ENCODE measurements around the gene STK32B. TPM values are rescaled to one million over a fixed set of nuclear protein-coding genes. Genes with fewer than 3 reads are reported as not detected.

Gene STK32B
- polyA plus RNA-seq, 2 of the 4 experiments (the other 2 are of a cell fraction) = 7.6 to 12.1 TPM

- ChIA-PET CTCF (no interaction called here), POLR2A (no interaction called here)
- H3K27ac ChIP-seq = no peak overlapping the region
- H3K9me3 ChIP-seq = no peaks in the 10 kb centered on the region
- H3K4me2 ChIP-seq = no peak overlapping the region
- H3K4me1 ChIP-seq = no peaks in the 10 kb centered on the region
- no peak overlapping the region for H3K4me3 ChIP-seq
- DNase-seq (ENCODE audit: low read depth in 1 of 2, low spot score in 1 of 2) (no peak), FAIRE-seq (no peak), ATAC-seq (no peak)
- 83% methylated on average over 6 of the region's 14 CpGs for WGBS (ENCODE audit: missing lambda C conversion rate)
- TF ChIP-seq ZNF302 (CRISPR knock-in tag; IDR thresholded peaks at IDR 0.05) = no peak
- no peak for TF ChIP-seq CHD4 (IDR thresholded peaks at IDR 0.05; ENCODE audit: borderline replicate concordance)
- TF ChIP-seq MAZ (IDR thresholded peaks at IDR 0.05; ENCODE audit: borderline replicate concordance, low read depth, low read length) = no peak
- no peak for TF ChIP-seq HOXB5 (CRISPR knock-in tag; IDR thresholded peaks at IDR 0.05)
- TF ChIP-seq HDAC2 (IDR thresholded peaks at IDR 0.05) = no peak
- TF ChIP-seq ZC3H11A (IDR thresholded peaks at IDR 0.05) = no peak
- no peak for TF ChIP-seq RAD21 (conservative IDR thresholded peaks at IDR 0.05 in 1 of 2, IDR thresholded peaks at IDR 0.05 in 1 of 2)
- no peak for TF ChIP-seq TP53 (CRISPR knock-in tag; IDR thresholded peaks at IDR 0.05)
- no peak for TF ChIP-seq CBX2 (IDR thresholded peaks at IDR 0.05; ENCODE audit: borderline replicate concordance, low read depth)
- TF ChIP-seq EHMT2 (IDR thresholded peaks at IDR 0.05; ENCODE audit: low read depth) = no peak
Measured at GRCh38 chr4:5455003-5455585, 403.8 kb downstream of the STK32B start.

DNA sequence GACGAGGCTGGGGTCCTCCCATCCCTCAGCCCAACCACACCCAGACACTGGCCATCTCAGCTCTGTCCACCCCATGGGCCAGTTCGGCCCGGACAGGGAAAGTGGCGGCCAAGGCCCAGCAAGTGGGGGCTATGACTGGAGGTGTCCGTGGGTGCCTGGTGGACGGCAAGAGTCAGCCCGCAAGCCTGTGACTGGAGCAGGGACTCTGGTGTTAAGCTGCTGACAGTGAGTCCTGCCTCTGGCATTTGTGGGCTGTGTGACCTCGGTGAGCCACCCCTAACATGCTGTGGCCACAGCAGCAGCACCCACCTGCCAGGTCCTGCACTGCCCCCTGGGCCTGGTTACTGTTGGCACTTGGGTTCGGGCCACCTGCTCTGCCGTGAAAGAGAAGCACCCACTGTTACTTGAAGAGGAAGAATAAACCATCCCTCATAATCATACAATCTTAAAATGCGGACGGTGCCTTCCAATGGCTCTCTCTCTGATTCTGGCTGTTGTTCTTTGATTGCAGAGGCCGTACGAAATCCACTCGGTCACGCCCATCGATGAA, 405.1 kb downstream of the STK32B start:
- ChIA-PET CTCF (no interaction called here), POLR2A (no interaction called here)
- ATAC-seq (no peak), DNase-seq (ENCODE audit: low read depth in 1 of 2, low spot score in 1 of 2) (no peak), FAIRE-seq (no peak)
- H3K27ac ChIP-seq = no peak overlapping the region
- TF ChIP-seq E2F6 (IDR thresholded peaks at IDR 0.05; ENCODE audit: borderline replicate concordance, low read depth) (no peak), HOXB13 (CRISPR knock-in tag; IDR thresholded peaks at IDR 0.05; ENCODE audit: low read depth) (no peak), JUN (IDR thresholded peaks at IDR 0.05) (no peak), ZSCAN20 (CRISPR knock-in tag; IDR thresholded peaks at IDR 0.05) (no peak), RNF2 (IDR thresholded peaks at IDR 0.05; ENCODE audit: borderline replicate concordance, low read depth) (no peak), CBX8 (IDR thresholded peaks at IDR 0.05) (no peak), HDAC2 (IDR thresholded peaks at IDR 0.05) (no peak), ATOH8 (CRISPR knock-in tag; IDR thresholded peaks at IDR 0.05; ENCODE audit: low read depth) (no peak), HOXB5 (CRISPR knock-in tag; IDR thresholded peaks at IDR 0.05) (no peak), USF2 (IDR thresholded peaks at IDR 0.05) (no peak), PBX3 (IDR thresholded peaks at IDR 0.05) (no peak), KDM1A (IDR thresholded peaks at IDR 0.05; ENCODE audit: low read depth) (no peak), HES2 (IDR thresholded peaks at IDR 0.05) (no peak), SMC3 (IDR thresholded peaks at IDR 0.05) (no peak), HEYL (CRISPR knock-in tag; IDR thresholded peaks at IDR 0.05) (no peak), JUNB (IDR thresholded peaks at IDR 0.05) (no peak), POLR2AphosphoS2 (conservative IDR thresholded peaks at IDR 0.05; ENCODE audit: low read length) (no peak)
- TF ChIP-seq, protein P1, sequence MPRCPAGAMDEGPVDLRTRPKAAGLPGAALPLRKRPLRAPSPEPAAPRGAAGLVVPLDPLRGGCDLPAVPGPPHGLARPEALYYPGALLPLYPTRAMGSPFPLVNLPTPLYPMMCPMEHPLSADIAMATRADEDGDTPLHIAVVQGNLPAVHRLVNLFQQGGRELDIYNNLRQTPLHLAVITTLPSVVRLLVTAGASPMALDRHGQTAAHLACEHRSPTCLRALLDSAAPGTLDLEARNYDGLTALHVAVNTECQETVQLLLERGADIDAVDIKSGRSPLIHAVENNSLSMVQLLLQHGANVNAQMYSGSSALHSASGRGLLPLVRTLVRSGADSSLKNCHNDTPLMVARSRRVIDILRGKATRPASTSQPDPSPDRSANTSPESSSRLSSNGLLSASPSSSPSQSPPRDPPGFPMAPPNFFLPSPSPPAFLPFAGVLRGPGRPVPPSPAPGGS (IDR thresholded peaks at IDR 0.05) = no peak
- TF ChIP-seq, protein P2, sequence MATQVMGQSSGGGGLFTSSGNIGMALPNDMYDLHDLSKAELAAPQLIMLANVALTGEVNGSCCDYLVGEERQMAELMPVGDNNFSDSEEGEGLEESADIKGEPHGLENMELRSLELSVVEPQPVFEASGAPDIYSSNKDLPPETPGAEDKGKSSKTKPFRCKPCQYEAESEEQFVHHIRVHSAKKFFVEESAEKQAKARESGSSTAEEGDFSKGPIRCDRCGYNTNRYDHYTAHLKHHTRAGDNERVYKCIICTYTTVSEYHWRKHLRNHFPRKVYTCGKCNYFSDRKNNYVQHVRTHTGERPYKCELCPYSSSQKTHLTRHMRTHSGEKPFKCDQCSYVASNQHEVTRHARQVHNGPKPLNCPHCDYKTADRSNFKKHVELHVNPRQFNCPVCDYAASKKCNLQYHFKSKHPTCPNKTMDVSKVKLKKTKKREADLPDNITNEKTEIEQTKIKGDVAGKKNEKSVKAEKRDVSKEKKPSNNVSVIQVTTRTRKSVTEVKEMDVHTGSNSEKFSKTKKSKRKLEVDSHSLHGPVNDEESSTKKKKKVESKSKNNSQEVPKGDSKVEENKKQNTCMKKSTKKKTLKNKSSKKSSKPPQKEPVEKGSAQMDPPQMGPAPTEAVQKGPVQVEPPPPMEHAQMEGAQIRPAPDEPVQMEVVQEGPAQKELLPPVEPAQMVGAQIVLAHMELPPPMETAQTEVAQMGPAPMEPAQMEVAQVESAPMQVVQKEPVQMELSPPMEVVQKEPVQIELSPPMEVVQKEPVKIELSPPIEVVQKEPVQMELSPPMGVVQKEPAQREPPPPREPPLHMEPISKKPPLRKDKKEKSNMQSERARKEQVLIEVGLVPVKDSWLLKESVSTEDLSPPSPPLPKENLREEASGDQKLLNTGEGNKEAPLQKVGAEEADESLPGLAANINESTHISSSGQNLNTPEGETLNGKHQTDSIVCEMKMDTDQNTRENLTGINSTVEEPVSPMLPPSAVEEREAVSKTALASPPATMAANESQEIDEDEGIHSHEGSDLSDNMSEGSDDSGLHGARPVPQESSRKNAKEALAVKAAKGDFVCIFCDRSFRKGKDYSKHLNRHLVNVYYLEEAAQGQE (IDR thresholded peaks at IDR 0.05) = no peak
- H3K4me2 ChIP-seq = no peak overlapping the region
- H3K4me3 ChIP-seq = no peak overlapping the region
- no peaks in the 10 kb centered on the region for H3K9me3 ChIP-seq
- no peaks in the 10 kb centered on the region for H3K4me1 ChIP-seq
- 88% methylated on average over 9 of the region's 17 CpGs for WGBS (ENCODE audit: missing lambda C conversion rate)

All from A549 (cell line).